ENCODE measurements around the gene PAGR1.
"Not testable (repeated sequence)": the region's sequence is repeated elsewhere in the genome, so short reads cannot be mapped to it uniquely, and the experiment has no call there.

PAGR1 gene

DNA sequence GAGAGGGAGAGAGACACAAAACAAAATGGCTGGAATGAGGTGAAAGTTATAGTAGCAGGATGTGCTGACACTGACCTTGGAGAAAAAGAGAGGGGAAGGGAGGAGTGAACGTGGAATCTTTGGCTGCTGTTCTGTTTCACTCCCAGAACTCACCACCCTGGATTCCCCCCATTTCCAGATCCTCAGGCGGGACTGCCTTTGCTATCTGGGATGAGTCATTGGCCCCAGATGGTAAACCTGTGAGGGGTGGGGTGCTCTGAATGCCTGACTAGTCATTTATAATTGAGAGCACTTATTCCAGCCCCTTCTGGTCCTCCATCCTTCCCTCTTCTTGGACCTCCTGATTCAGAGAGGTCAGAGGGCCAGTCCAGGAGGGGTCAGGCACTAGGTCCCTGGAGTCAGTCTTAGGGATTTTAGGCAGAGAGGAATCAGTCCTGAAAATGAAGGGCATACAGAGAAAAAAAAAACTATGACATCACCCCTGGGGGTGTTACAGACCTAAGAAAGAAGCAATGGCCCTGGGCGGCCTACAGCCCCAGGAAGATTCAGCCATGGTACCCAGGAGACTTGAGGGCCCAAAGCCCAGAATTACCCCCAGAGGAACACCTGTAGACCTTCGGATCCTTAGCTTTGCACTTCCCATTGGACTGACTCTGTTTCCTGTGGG lies 40.1 kb upstream of the PAGR1 start:
- no peak overlapping the region for H3K4me3 ChIP-seq (ENCODE audit: low read depth, low read length)
- TF ChIP-seq CTCF (IDR thresholded peaks at IDR 0.05; ENCODE audit: low read depth, low read length), result no peak

DNA sequence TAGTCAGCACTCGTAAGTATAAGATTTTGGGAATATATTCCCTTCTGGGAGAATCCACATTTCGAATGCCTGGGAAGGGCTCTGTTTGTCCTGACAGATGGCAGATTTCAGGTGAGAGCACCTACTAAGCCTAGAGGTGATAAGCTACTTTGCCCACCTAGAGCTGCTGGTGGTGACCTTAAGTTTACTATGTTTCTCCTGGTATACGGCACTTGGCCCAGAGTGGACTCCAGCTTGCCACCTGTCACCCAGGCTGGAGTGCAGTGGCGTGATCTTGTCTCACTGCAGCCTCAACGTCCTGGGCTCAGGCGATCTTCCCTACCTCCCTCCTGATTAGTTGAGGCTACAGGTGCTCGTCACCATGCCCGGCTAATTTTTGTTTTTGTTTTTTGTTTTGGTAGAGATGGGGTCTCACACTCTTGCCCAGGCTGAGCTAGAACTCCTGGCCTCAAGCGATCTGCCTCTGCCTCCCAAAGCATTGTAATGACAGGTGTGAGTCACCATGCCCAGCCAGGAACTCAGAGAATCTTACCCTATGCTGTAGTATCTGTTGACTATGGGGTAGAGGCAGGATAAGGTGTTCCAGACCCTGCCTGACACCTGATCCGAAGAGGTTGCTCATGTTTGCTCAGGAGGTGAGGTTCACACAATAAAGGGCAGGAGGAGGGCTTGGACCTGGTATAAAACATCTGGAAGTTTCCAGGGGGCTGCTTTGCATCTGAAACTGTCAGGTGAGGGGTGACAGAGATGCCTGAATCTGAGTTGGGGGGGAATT lies 38.2 kb upstream of the PAGR1 start, which contains the start of gene ZG16:
TSS of gene ZG16 (plus strand) at position 681 of the 775 bp plus-strand sequence. CDS start 1,011 bp downstream, outside the sequence.
- no peak within 1 kb of the TSS for H3K4me3 ChIP-seq (ENCODE audit: low read depth, low read length)
- no peak for TF ChIP-seq CTCF (IDR thresholded peaks at IDR 0.05; ENCODE audit: low read depth, low read length)

DNA sequence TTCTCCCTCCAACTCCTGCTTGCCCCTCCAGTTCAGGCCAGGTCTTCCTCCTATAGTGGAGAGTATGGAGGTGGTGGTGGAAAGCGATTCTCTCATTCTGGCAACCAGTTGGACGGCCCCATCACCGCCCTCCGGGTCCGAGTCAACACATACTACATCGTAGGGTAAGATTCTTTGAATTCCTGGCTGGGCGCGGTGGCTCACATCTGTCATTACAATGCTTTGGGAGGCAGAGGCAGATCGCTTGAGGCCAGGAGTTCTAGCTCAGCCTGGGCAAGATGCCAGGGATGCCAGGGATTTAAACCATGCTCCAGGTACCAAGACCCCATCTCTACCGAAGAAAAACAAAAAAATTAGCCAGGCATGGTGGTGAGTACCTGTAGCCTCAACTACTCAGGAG lies 36.5 kb upstream of the PAGR1 start:
- no peak overlapping the region for H3K4me3 ChIP-seq (ENCODE audit: low read depth, low read length)
- TF ChIP-seq CTCF (IDR thresholded peaks at IDR 0.05; ENCODE audit: low read depth, low read length), result no peak

- not testable (repeated sequence) for H3K4me3 ChIP-seq (ENCODE audit: low read depth, low read length)
Measured at GRCh38 chr16:29783094-29783953, 32.6 kb upstream of the PAGR1 start.

- TF ChIP-seq CTCF (IDR thresholded peaks at IDR 0.05; ENCODE audit: low read depth, low read length), result no peak
- no peak overlapping the region for H3K4me3 ChIP-seq (ENCODE audit: low read depth, low read length)
Measured at GRCh38 chr16:29784157-29784556, 31.8 kb upstream of the PAGR1 start.

DNA sequence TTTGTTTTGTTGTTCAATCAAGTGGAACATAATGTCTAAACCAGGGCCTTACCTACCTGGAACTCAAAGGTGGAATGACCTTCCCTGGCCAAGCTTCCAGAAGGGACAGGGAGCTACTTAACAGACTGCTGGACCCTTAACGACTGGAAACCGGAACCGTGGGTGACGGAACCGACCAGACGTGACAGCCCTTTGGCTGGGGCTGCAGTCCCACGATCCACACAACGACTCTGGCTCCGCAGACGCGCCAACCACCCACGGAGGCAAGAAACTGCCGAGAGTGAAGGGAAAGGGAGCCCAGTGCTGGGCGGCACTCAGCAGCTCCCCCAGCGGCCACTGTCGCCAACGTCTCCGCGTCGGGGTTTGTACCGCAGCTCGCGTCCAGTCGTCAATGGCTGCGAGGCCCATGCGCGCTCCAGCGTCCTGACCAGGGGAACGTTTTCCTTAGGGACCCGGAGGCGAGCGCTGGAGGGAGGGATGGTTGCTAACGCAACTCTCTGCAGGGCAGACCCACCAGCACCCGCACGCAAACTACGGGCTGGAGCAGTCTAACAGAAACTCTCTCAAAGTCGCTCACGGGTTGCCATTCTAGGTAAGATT lies 31.0 kb upstream of the PAGR1 start:
- TF ChIP-seq CTCF (IDR thresholded peaks at IDR 0.05; ENCODE audit: low read depth, low read length), result peak; percentile 61
- H3K4me3 ChIP-seq (ENCODE audit: low read depth, low read length), result no peak overlapping the region

GRCh38 chr16:29787155-29787554 lies 28.8 kb upstream of the PAGR1 start:
- H3K4me3 ChIP-seq (ENCODE audit: low read depth, low read length), result not testable (repeated sequence)

All from WI38 (cell line).